HEK293 (cell line): ENCODE data around the gene ZRSR2.

ENCODE experiments used
- FEZF1 ChIP-seq: fragments of 450-650 bp; formaldehyde crosslinking; IDR thresholded peaks from 2 replicates; pipeline ENCODE4 v1.5.1; 2016; ENCODE audit warnings: missing biosample characterization, missing genetic modification characterization
- GLIS1 ChIP-seq: fragments of 450-650 bp; formaldehyde crosslinking; IDR thresholded peaks from 2 replicates; pipeline ENCODE4 v1.5.1; 2016; ENCODE audit warnings: missing biosample characterization, missing genetic modification characterization
- HOXD13 ChIP-seq: sonication (generic); formaldehyde crosslinking; IDR thresholded peaks from 2 replicates; pipeline ENCODE4 v1.8.0; 2022; ENCODE audit warnings: missing genetic modification reagents, borderline replicate concordance
- KLF1 ChIP-seq: fragments of 450-650 bp; formaldehyde crosslinking; IDR thresholded peaks from 2 replicates; pipeline ENCODE4 v1.5.1; 2016; ENCODE audit warnings: missing biosample characterization, missing genetic modification characterization
- KLF10 ChIP-seq: fragments of 450-650 bp; IDR thresholded peaks from 2 replicates; pipeline ENCODE4 v1.5.1; 2018; ENCODE audit warnings: missing biosample characterization, mild to moderate bottlenecking, missing genetic modification characterization
- KLF8 ChIP-seq: fragments of 450-650 bp; formaldehyde crosslinking; IDR thresholded peaks from 2 replicates; pipeline ENCODE4 v1.5.1; 2016; ENCODE audit warnings: missing biosample characterization, missing genetic modification characterization
- PRDM1 ChIP-seq: fragments of 450-650 bp; formaldehyde crosslinking; IDR thresholded peaks from 2 replicates; pipeline ENCODE4; 2016; ENCODE audit warnings: missing biosample characterization, missing genetic modification characterization
- SCRT2 ChIP-seq: fragments of 450-650 bp; formaldehyde crosslinking; IDR thresholded peaks from 2 replicates; pipeline ENCODE4 v1.5.1; 2016; ENCODE audit warnings: missing biosample characterization, missing genetic modification characterization
- SP3 ChIP-seq: fragments of 450-650 bp; formaldehyde crosslinking; IDR thresholded peaks from 2 replicates; pipeline ENCODE4 v1.5.1; 2016; ENCODE audit warnings: missing biosample characterization, missing genetic modification characterization
- SP7 ChIP-seq: fragments of 450-650 bp; formaldehyde crosslinking; IDR thresholded peaks from 2 replicates; pipeline ENCODE4 v1.5.1; 2016; ENCODE audit warnings: missing biosample characterization, missing genetic modification characterization
- TSHZ1 ChIP-seq: fragments of 450-650 bp; formaldehyde crosslinking; IDR thresholded peaks from 2 replicates; pipeline ENCODE4 v1.5.1; 2016; ENCODE audit warnings: missing biosample characterization, missing genetic modification characterization, borderline replicate concordance
- ZBTB8A ChIP-seq: fragments of 450-650 bp; formaldehyde crosslinking; IDR thresholded peaks from 2 replicates; pipeline ENCODE4 v1.5.1; 2016; ENCODE audit warnings: missing biosample characterization, missing genetic modification characterization
- ZNF114 ChIP-seq: fragments of 450-650 bp; formaldehyde crosslinking; IDR thresholded peaks from 2 replicates; pipeline ENCODE4 v1.5.0; 2017; ENCODE audit warnings: missing biosample characterization, missing genetic modification characterization
- ZNF214 ChIP-seq: fragments of 450-650 bp; formaldehyde crosslinking; IDR thresholded peaks from 2 replicates; pipeline ENCODE4 v1.5.1; 2017; ENCODE audit warnings: missing biosample characterization, mild to moderate bottlenecking, missing genetic modification characterization, borderline replicate concordance
- ZNF266 ChIP-seq: fragments of 450-650 bp; formaldehyde crosslinking; IDR thresholded peaks from 2 replicates; pipeline ENCODE4 v1.5.1; 2016; ENCODE audit warnings: missing biosample characterization, missing genetic modification characterization, low read depth
- ZNF311 ChIP-seq: fragments of 450-650 bp; formaldehyde crosslinking; IDR thresholded peaks from 2 replicates; pipeline ENCODE4 v1.5.1; 2017; ENCODE audit warnings: missing biosample characterization, missing genetic modification characterization, borderline replicate concordance
- ZNF324 ChIP-seq: fragments of 450-650 bp; formaldehyde crosslinking; IDR thresholded peaks from 2 replicates; pipeline ENCODE4 v1.5.1; 2016; ENCODE audit warnings: missing biosample characterization, missing genetic modification characterization
- ZNF354C ChIP-seq: fragments of 450-650 bp; formaldehyde crosslinking; IDR thresholded peaks from 2 replicates; pipeline ENCODE4 v1.5.1; 2016; ENCODE audit warnings: missing biosample characterization, missing genetic modification characterization, low read depth, borderline replicate concordance
- ZNF391 ChIP-seq: fragments of 450-650 bp; formaldehyde crosslinking; IDR thresholded peaks from 2 replicates; pipeline ENCODE4 v1.5.1; 2016; ENCODE audit warnings: low read depth, missing biosample characterization, missing genetic modification characterization, borderline replicate concordance
- ZNF488 ChIP-seq: fragments of 450-650 bp; formaldehyde crosslinking; IDR thresholded peaks from 2 replicates; pipeline ENCODE4 v1.5.1; 2016; ENCODE audit warnings: missing biosample characterization, missing genetic modification characterization
- ZNF548 ChIP-seq: fragments of 450-650 bp; formaldehyde crosslinking; IDR thresholded peaks from 2 replicates; pipeline ENCODE4 v1.5.1; 2016; ENCODE audit warnings: missing biosample characterization, missing genetic modification characterization
- ZNF555 ChIP-seq: fragments of 450-650 bp; formaldehyde crosslinking; conservative IDR thresholded peaks from 2 replicates; pipeline ENCODE4 v1.5.1; 2017; ENCODE audit warnings: missing biosample characterization, mild to moderate bottlenecking, missing genetic modification characterization, inconsistent platforms
- ZNF561 ChIP-seq: fragments of 450-650 bp; IDR thresholded peaks from 2 replicates; pipeline ENCODE4 v1.5.1; 2018; ENCODE audit warnings: missing biosample characterization, missing genetic modification characterization, borderline replicate concordance
- ZNF692 ChIP-seq: fragments of 450-650 bp; formaldehyde crosslinking; IDR thresholded peaks from 2 replicates; pipeline ENCODE4 v1.5.1; 2016; ENCODE audit warnings: missing biosample characterization, missing genetic modification characterization
- ZNF701 ChIP-seq: fragments of 450-650 bp; formaldehyde crosslinking; IDR thresholded peaks from 2 replicates; pipeline ENCODE4 v1.5.1; 2016; ENCODE audit warnings: missing biosample characterization, missing genetic modification characterization
- ZNF777 ChIP-seq: fragments of 450-650 bp; formaldehyde crosslinking; IDR thresholded peaks from 2 replicates; pipeline ENCODE4 v1.5.1; 2017; ENCODE audit warnings: missing biosample characterization, missing genetic modification characterization, borderline replicate concordance
- ZNF791 ChIP-seq: fragments of 450-650 bp; formaldehyde crosslinking; IDR thresholded peaks from 2 replicates; pipeline ENCODE4 v1.5.1; 2016; ENCODE audit warnings: missing biosample characterization, missing genetic modification characterization
- TF ChIP-seq, protein P1 (sequence below): fragments of 450-650 bp; formaldehyde crosslinking; IDR thresholded peaks from 2 replicates; pipeline ENCODE4 v1.5.1; 2016; ENCODE audit warnings: missing biosample characterization, missing genetic modification characterization
- TF ChIP-seq, protein P2 (sequence below): fragments of 450-650 bp; formaldehyde crosslinking; IDR thresholded peaks from 2 replicates; pipeline ENCODE4 v1.5.1; 2016; ENCODE audit warnings: missing biosample characterization, missing genetic modification characterization
- TF ChIP-seq, protein P3 (sequence below): sonication (generic); formaldehyde crosslinking; IDR thresholded peaks from 2 replicates; pipeline ENCODE4 v1.8.1; 2022; ENCODE audit warnings: mild to moderate bottlenecking, moderate library complexity, missing genetic modification reagents

ZRSR2 gene

GRCh38 chrX:15789979-15790768 lies at the start of gene ZRSR2 (continued):
- TF ChIP-seq ZNF777 (tag by site-specific recombination) = 0 out of 2 replicates have a peak, but pooled peaks have one; percentile 9
- no peak for TF ChIP-seq GLIS1 (tag by site-specific recombination)
- no peak for TF ChIP-seq ZNF488 (tag by site-specific recombination)
- peak; percentile 12; the same call in 1 of the 2 replicates for TF ChIP-seq FEZF1 (tag by site-specific recombination)
- TF ChIP-seq, protein P1, sequence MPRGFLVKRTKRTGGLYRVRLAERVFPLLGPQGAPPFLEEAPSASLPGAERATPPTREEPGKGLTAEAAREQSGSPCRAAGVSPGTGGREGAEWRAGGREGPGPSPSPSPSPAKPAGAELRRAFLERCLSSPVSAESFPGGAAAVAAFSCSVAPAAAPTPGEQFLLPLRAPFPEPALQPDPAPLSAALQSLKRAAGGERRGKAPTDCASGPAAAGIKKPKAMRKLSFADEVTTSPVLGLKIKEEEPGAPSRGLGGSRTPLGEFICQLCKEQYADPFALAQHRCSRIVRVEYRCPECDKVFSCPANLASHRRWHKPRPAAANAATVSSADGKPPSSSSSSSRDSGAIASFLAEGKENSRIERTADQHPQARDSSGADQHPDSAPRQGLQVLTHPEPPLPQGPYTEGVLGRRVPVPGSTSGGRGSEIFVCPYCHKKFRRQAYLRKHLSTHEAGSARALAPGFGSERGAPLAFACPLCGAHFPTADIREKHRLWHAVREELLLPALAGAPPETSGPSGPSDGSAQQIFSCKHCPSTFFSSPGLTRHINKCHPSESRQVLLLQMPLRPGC (tag by site-specific recombination) = no peak
- TF ChIP-seq SCRT2 (tag by site-specific recombination) = no peak
- no peak for TF ChIP-seq ZNF114 (tag by site-specific recombination)
- TF ChIP-seq ZNF324 (tag by site-specific recombination) = peak; percentile 41
- peak; percentile 79; the same call in 1 of the 2 replicates for TF ChIP-seq KLF8 (tag by site-specific recombination)
- no peak for TF ChIP-seq PRDM1 (tag by site-specific recombination)
- TF ChIP-seq KLF10 (tag by site-specific recombination) = no peak
- no peak for TF ChIP-seq ZNF311 (tag by site-specific recombination)
- TF ChIP-seq TSHZ1 = no peak
- no peak for TF ChIP-seq ZNF701
- TF ChIP-seq SP7 (tag by site-specific recombination) = peak; percentile 67
- no peak for TF ChIP-seq ZNF561 (tag by site-specific recombination)
- peak; percentile 50 for TF ChIP-seq KLF1 (tag by site-specific recombination)
- TF ChIP-seq ZNF548 (tag by site-specific recombination) = no peak
- TF ChIP-seq, protein P2, sequence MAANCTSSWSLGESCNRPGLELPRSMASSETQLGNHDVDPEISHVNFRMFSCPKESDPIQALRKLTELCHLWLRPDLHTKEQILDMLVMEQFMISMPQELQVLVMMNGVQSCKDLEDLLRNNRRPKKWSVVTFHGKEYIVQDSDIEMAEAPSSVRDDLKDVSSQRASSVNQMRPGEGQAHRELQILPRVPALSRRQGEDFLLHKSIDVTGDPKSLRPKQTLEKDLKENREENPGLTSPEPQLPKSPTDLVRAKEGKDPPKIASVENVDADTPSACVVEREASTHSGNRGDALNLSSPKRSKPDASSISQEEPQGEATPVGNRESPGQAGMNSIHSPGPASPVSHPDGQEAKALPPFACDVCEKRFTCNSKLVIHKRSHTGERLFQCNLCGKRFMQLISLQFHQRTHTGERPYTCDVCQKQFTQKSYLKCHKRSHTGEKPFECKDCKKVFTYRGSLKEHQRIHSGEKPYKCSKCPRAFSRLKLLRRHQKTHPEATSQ (tag by site-specific recombination) = no peak
- no peak for TF ChIP-seq ZNF354C (tag by site-specific recombination)
- TF ChIP-seq ZBTB8A (tag by site-specific recombination) = peak; percentile 35; the same call in 1 of the 2 replicates
- no peak for TF ChIP-seq ZNF791 (tag by site-specific recombination)
- TF ChIP-seq ZNF555 (tag by site-specific recombination) = no peak
- no peak for TF ChIP-seq ZNF391 (tag by site-specific recombination)
- peak; percentile 87 for TF ChIP-seq SP3
- no peak; the same call in 1 of the 2 replicates for TF ChIP-seq HOXD13 (CRISPR knock-in tag)
- no peak for TF ChIP-seq ZNF214 (tag by site-specific recombination)
- no peak for TF ChIP-seq ZNF266 (tag by site-specific recombination)
- TF ChIP-seq, protein P3, sequence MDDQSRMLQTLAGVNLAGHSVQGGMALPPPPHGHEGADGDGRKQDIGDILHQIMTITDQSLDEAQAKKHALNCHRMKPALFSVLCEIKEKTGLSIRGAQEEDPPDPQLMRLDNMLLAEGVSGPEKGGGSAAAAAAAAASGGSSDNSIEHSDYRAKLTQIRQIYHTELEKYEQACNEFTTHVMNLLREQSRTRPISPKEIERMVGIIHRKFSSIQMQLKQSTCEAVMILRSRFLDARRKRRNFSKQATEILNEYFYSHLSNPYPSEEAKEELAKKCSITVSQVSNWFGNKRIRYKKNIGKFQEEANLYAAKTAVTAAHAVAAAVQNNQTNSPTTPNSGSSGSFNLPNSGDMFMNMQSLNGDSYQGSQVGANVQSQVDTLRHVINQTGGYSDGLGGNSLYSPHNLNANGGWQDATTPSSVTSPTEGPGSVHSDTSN (CRISPR knock-in tag) = no peak
- no peak for TF ChIP-seq ZNF692
